Hematopoietic multipotent progenitor cell treated with erythropoietin and hydrocortisone succinate and interleukin-3 and kit ligand, for 17 days (in vitro differentiated cells): ENCODE data around the gene VWC2L.

ENCODE experiments used
- DNase-seq: peaks from one replicate; pipeline ENCODE4 v3.0.0-alpha.2; 2015; ENCODE audit warnings: low spot score

The VWC2L gene

GRCh38 chr2:214410918-214411554, at the start of gene VWC2L:
VWC2L (plus strand) TSS chr2:214411054; CDS start chr2:214414194, 3,140 bp downstream.
- DNase-seq, result no peak

GRCh38 chr2:214361116-214361515, 49.7 kb upstream of the VWC2L start:
- DNase-seq, result no peak

- no peak for DNase-seq
Measured at GRCh38 chr2:214365549-214365948, 45.3 kb upstream of the VWC2L start.

- DNase-seq, result no peak
Measured at GRCh38 chr2:214367171-214367570, 43.7 kb upstream of the VWC2L start.

- DNase-seq, result no peak
Measured at GRCh38 chr2:214376618-214377285, 34.1 kb upstream of the VWC2L start.

- DNase-seq, result no peak
Measured at GRCh38 chr2:214377286-214377624, 33.6 kb upstream of the VWC2L start.

- DNase-seq, result no peak
Measured at GRCh38 chr2:214378455-214379103, 32.3 kb upstream of the VWC2L start.

- DNase-seq, result no peak
Measured at GRCh38 chr2:214379227-214379626, 31.6 kb upstream of the VWC2L start.

- DNase-seq, result no peak
Measured at GRCh38 chr2:214380681-214381080, 30.2 kb upstream of the VWC2L start.

GRCh38 chr2:214382229-214382628, 28.6 kb upstream of the VWC2L start:
- DNase-seq, result no peak

GRCh38 chr2:214386720-214387119, 24.1 kb upstream of the VWC2L start:
- no peak for DNase-seq

GRCh38 chr2:214389334-214389733, 21.5 kb upstream of the VWC2L start:
- DNase-seq, result no peak

GRCh38 chr2:214393796-214394195, 17.1 kb upstream of the VWC2L start:
- DNase-seq, result no peak

- no peak for DNase-seq
Measured at GRCh38 chr2:214395040-214395439, 15.8 kb upstream of the VWC2L start.

GRCh38 chr2:214401580-214401979, 9.3 kb upstream of the VWC2L start:
- DNase-seq, result no peak

GRCh38 chr2:214410128-214410775, 602 bp upstream of the VWC2L start:
- no peak for DNase-seq

GRCh38 chr2:214412679-214413078, 1.8 kb downstream of the VWC2L start:
- no peak for DNase-seq

GRCh38 chr2:214436470-214436869, 25.6 kb downstream of the VWC2L start:
- DNase-seq, result no peak

- DNase-seq, result no peak
Measured at GRCh38 chr2:214450118-214450894, 39.5 kb downstream of the VWC2L start.

GRCh38 chr2:214451516-214452275, 40.8 kb downstream of the VWC2L start:
- no peak for DNase-seq

- no peak for DNase-seq
Measured at GRCh38 chr2:214465363-214466146, 54.7 kb downstream of the VWC2L start.
